Prostate gland (tissue), 2 donors: ENCODE measurements around the gene FLRT1.

ENCODE experiments used
- POLR2A ChIP-seq: fragments of 450-650 bp; IDR thresholded peaks from one replicate; pipeline ENCODE4 v1.6.1; 2016; ENCODE audit warnings: antibody characterized with exemption, mild to moderate bottlenecking
- TF ChIP-seq, protein P1 (sequence below), 4 experiments: fragments of 200-600 bp in 2 of 4; fragments of 450-650 bp in 2 of 4; sonication (generic) in 2 of 4; IDR thresholded peaks; 1 replicate in 3 of 4; 2 replicates in 1 of 4; pipeline ENCODE4 v1.5.1; 2016 to 2019; ENCODE audit warnings: antibody characterized with exemption in 4 of 4, mild to moderate bottlenecking in 2 of 4, moderate library complexity in 2 of 4

DNA sequence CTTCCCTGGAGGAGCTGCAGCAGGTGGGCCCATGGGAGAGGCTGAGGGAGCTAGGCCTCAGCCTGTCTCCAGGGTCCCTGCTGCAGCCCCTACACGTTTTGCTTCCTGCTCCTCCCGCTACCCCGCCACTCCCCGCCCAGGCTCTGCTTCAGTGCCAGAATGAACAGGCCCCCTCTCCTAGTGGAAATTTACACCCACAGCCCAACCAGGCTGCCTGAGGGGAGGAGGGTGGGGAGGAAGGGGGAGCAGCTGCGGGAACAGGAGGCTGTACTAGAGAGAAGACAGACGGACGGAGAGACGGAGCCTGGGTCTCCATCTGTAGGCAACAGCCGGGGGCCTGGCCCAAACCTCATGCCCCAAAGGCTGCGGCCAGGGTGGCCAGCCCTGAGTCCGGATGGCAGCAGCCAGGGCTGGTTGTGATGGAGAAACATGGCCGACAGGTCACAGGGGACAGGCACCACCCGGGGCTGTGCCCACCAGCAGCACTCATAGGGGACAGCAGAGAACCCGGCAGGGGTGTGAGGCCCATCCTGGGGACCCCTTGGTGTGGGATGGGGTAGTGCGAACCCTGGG is 20.6 kb downstream of the FLRT1 start:
- TF ChIP-seq, protein P1, sequence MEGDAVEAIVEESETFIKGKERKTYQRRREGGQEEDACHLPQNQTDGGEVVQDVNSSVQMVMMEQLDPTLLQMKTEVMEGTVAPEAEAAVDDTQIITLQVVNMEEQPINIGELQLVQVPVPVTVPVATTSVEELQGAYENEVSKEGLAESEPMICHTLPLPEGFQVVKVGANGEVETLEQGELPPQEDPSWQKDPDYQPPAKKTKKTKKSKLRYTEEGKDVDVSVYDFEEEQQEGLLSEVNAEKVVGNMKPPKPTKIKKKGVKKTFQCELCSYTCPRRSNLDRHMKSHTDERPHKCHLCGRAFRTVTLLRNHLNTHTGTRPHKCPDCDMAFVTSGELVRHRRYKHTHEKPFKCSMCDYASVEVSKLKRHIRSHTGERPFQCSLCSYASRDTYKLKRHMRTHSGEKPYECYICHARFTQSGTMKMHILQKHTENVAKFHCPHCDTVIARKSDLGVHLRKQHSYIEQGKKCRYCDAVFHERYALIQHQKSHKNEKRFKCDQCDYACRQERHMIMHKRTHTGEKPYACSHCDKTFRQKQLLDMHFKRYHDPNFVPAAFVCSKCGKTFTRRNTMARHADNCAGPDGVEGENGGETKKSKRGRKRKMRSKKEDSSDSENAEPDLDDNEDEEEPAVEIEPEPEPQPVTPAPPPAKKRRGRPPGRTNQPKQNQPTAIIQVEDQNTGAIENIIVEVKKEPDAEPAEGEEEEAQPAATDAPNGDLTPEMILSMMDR (IDR thresholded peaks at IDR 0.05): no peak
- no peak for TF ChIP-seq POLR2A
